Endothelial cell of umbilical vein (primary cell): ENCODE results near the gene NMT2.

Experiments used
- CTCF ChIP-seq, 2 donors: IDR thresholded peaks; 1 replicate in 1 of 2; 2 replicates in 1 of 2; pipeline ENCODE4 v1.5.1; 2011; ENCODE audit warnings: low read length in 2 of 2, mild to moderate bottlenecking in 2 of 2, moderate library complexity in 2 of 2, control low read depth in 1 of 2, inconsistent platforms in 1 of 2, low read depth in 1 of 2; ENCODE audit not compliant: insufficient read depth in 1 of 2; ENCODE audit errors: extremely low read depth in 1 of 2
- EZH2 ChIP-seq: IDR thresholded peaks from 2 replicates; pipeline ENCODE4 v1.6.1; 2012; ENCODE audit warnings: borderline replicate concordance, low read depth, mild to moderate bottlenecking, moderate library complexity, low read length, inconsistent platforms; ENCODE audit not compliant: severe bottlenecking

GRCh38 chr10:15163253-15163828, 5.2 kb downstream of the NMT2 start:
- TF ChIP-seq EZH2 (no peak), CTCF (IDR thresholded peaks at IDR 0.05; ENCODE audit: extremely low read depth in 1 of 2, insufficient read depth in 1 of 2, low read depth in 1 of 2, low read length in 2 of 2) (no peak)
